Psoas muscle (tissue), 8 donors: ENCODE measurements around the gene PPP1R15B. TPM values are rescaled to one million over a fixed set of nuclear protein-coding genes. Genes with fewer than 3 reads are reported as not detected.

ENCODE experiments used
- ATAC-seq, 4 donors: fragments of 200-7000 bp; cut with Tn5 transposase; one replicate each; pipeline ENCODE4 v1.9.1; 2020; ENCODE audit warnings: moderate library complexity in 3 of 4, mild to moderate bottlenecking in 2 of 4
- DNase-seq, 2 donors: peaks; one replicate each; pipeline ENCODE4 v3.0.0-alpha.2; 2020
- H3K27ac ChIP-seq: fragments of 200-600 bp; one replicate; pipeline ENCODE4 v1.8.0; 2022
- H3K27me3 ChIP-seq, 3 donors: fragments of 200-600 bp in 1 of 3; one replicate each; pipeline versions ENCODE4 v1.6.1 to v1.8.0; 2013 to 2022; ENCODE audit warnings: low read length in 2 of 3, mild to moderate bottlenecking in 2 of 3, moderate library complexity in 1 of 3; ENCODE audit not compliant: insufficient read depth in 3 of 3
- H3K36me3 ChIP-seq, 2 donors: fragments of 200-600 bp in 1 of 2; one replicate each; pipeline versions ENCODE4 v1.6.1 to v1.8.0; 2013 to 2022; ENCODE audit warnings: low read depth in 1 of 2, mild to moderate bottlenecking in 1 of 2, moderate library complexity in 1 of 2; ENCODE audit not compliant: insufficient read depth in 1 of 2
- H3K4me1 ChIP-seq: fragments of 200-600 bp; one replicate; pipeline ENCODE4 v1.8.0; 2022
- H3K4me3 ChIP-seq: fragments of 200-600 bp; one replicate; pipeline ENCODE4 v1.8.0; 2022; ENCODE audit warnings: mild to moderate bottlenecking
- H3K9me3 ChIP-seq: fragments of 200-600 bp; one replicate; pipeline ENCODE4 v1.8.0; 2022
- WGBS, 3 donors: extraction: QIAGEN DNeasy Blood & Tissue Kit; methylation state at CpG; one replicate each; pipeline versions ENCODE4 v1.1.6 to v1.1.7; 2013; 5-methylcytosine and 5-hydroxymethylcytosine counted together
- intact Hi-C, 2 donors: fragments of 100-400 bp; cut with DNase I; formaldehyde crosslinking; loops; one replicate each; pipeline versions ENCODE4 v1.11.0 to v1.14.2; 2022
- polyA plus RNA-seq, 3 donors: library from polyadenylated mRNA; stranded (reverse); fragments of 200-250 nt; gene quantifications; one replicate each; pipeline ENCODE4 v1.2.3, GENCODE V29; 2013
- total RNA-seq, 4 donors: library from RNA; stranded (reverse); fragmentation: NEBNext Ultra II Directional in 2 of 4; extraction: Animal tissue kit (Norgen Biotek cat#: 25700) in 2 of 4; gene quantifications; one replicate each; pipeline versions ENCODE4 v1.2.1 to v1.2.4, GENCODE V29; 2021 to 2023
- TF ChIP-seq, protein P1 (sequence below): fragments of 200-600 bp; IDR thresholded peaks from one replicate; pipeline ENCODE4 v1.8.0; 2022; ENCODE audit warnings: antibody characterized with exemption
- donor health status: healthy with polysubstance abuse.
- donor health status: DM: no; HTN: no; CAD: no; lungs with moderate emphysema.
- donor health status: Bipolar disorder and iron deficiency.
- donor health status: healthy.
- donor health status: DM: yes; HTN: yes; CAD: no.
- donor health status: DM: no; HTN: no; CAD: no.
- donor health status: DM: no; HTN: no; CAD: no.
- donor health status: DM: yes; HTN: yes; CAD: no.

PPP1R15B gene
- total and polyA plus RNA-seq, 7 donors: 12.2 to 35.2 (median 19.3) TPM

DNA sequence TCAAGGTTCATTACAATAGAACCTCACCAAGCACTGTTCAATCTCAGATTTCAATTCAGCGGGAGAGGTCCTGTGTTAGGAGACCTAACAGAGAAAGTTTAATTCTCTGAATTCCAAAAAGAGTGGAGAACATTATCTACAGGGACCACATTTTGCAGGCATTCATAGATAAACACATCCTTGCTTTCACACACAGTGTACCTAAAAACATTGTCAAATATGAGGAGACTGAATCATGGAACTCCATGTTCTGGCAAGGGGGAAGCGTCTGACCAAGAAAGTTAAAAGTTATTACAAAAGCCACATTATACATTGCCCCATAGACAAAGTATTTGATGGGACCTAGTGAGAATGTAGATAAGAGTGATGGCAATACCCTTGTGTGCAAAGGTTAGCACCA is 21.1 kb upstream of the PPP1R15B start:
- DNase-seq (no peak), ATAC-seq (no peak)
- Histone ChIP-seq H3K27me3 (no peaks in the 10 kb centered on the region), H3K27ac (no peak overlapping the region), H3K9me3 (no peaks in the 10 kb centered on the region), H3K36me3 (peaks cover 3 to 94% of the 10 kb centered on the region in 2 donors), H3K4me3 (no peak overlapping the region), H3K4me1 (peaks cover 47% of the 10 kb centered on the region)
- WGBS, 3 donors: 89 to 97% (median 93%) methylated on average over 2 of the region's 2 CpGs
- TF ChIP-seq, protein P1, sequence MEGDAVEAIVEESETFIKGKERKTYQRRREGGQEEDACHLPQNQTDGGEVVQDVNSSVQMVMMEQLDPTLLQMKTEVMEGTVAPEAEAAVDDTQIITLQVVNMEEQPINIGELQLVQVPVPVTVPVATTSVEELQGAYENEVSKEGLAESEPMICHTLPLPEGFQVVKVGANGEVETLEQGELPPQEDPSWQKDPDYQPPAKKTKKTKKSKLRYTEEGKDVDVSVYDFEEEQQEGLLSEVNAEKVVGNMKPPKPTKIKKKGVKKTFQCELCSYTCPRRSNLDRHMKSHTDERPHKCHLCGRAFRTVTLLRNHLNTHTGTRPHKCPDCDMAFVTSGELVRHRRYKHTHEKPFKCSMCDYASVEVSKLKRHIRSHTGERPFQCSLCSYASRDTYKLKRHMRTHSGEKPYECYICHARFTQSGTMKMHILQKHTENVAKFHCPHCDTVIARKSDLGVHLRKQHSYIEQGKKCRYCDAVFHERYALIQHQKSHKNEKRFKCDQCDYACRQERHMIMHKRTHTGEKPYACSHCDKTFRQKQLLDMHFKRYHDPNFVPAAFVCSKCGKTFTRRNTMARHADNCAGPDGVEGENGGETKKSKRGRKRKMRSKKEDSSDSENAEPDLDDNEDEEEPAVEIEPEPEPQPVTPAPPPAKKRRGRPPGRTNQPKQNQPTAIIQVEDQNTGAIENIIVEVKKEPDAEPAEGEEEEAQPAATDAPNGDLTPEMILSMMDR: no peak
- intact Hi-C loops: loop anchor here in 1 of 2 donors (5.0 kb wide), 1 partner anchor 70 kb away; no protein-coding TSS in a partner anchor

DNA sequence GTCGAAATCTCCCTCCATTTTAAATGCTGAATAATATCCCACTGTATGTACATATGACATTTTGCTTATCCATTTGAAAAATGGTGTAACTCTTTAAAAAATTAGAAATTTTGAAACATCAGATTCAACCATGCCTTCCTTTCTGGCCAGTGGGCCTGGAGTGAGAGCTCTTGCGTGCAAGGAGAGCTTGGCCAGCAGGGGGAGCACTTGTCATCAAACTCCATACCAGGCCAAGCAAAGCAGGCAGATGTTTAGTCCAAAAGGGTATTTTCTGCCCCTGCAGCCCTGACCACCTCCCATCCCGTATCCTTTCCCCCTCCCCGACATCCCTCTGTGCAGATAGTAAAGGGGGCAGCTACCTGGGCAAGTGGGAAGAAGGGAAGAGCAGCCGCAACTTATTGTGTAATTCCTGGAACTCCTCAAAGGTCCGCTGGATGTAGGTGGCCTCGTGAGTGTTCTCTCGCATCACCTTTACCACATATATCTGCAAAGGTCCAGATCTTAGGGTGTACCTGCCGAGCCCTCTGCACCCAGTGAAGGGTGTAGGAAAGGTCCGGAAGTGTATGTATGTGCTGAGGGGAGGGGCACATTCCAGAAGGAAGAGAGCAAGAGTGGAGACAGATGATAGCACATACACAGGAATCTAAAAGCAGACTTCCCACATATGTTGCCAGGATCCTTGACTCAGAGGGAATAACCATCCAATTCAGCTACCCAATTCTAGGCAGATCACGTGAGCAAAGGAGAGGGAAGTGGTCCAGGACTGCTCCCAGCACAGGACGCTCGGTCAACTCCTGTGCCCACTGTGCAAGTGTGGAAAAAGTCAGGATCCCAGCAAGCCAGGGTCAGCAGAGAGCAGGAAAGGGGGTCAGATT is 19.9 kb upstream of the PPP1R15B start:
- ATAC-seq: peak; percentile 57 to 73 (median 62)
- Histone ChIP-seq H3K9me3 (no peaks in the 10 kb centered on the region), H3K36me3 (peaks cover 5 to 94% of the 10 kb centered on the region in 2 donors), H3K27me3 (no peaks in the 10 kb centered on the region), H3K4me1 (peaks cover 37% of the 10 kb centered on the region), H3K27ac (peak overlapping the region; percentile 34), H3K4me3 (no peak overlapping the region)
- TF ChIP-seq, protein P1: peak; percentile 87
- DNase-seq: peak; percentile 80 to 91
- WGBS, 3 donors: 44 to 60% (median 59%) methylated on average over 13 of the region's 13 CpGs
- intact Hi-C loops: loop anchor here in 1 of 2 donors (5.0 kb wide), 1 partner anchor 71 kb away; no protein-coding TSS in a partner anchor

DNA sequence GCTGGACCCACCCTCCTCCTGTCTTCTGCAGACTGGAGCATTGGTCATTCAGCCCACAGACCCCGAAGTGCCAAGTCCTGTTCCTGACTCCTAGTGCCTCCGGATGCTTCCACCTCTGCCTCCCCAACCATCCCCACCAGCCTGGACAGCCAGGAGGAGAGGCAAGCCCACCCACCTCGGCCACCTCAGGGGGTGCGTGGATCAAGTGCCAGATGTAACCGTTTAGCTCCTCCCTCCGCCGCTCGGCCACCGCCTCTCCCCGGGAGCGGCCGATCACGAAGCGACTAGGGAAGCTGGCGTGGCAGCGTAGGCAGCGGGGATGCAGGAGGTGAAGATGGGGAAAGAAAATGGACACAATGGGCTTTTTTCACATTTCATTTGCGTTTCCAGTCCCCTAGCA is 18.1 kb upstream of the PPP1R15B start:
- 82 to 87% (median 86%) methylated on average over 18 of the region's 18 CpGs for WGBS, 3 donors
- Histone ChIP-seq H3K9me3 (no peaks in the 10 kb centered on the region), H3K36me3 (peaks cover 4 to 100% of the 10 kb centered on the region in 2 donors), H3K4me1 (peaks cover 19% of the 10 kb centered on the region), H3K27me3 (no peaks in the 10 kb centered on the region), H3K4me3 (no peak overlapping the region), H3K27ac (no peak overlapping the region)
- TF ChIP-seq, protein P1: no peak
- ATAC-seq (no peak), DNase-seq (no peak)
- intact Hi-C loops: loop anchor here in 1 of 2 donors (5.0 kb wide), 1 partner anchor 73 kb away; no protein-coding TSS in a partner anchor

DNA sequence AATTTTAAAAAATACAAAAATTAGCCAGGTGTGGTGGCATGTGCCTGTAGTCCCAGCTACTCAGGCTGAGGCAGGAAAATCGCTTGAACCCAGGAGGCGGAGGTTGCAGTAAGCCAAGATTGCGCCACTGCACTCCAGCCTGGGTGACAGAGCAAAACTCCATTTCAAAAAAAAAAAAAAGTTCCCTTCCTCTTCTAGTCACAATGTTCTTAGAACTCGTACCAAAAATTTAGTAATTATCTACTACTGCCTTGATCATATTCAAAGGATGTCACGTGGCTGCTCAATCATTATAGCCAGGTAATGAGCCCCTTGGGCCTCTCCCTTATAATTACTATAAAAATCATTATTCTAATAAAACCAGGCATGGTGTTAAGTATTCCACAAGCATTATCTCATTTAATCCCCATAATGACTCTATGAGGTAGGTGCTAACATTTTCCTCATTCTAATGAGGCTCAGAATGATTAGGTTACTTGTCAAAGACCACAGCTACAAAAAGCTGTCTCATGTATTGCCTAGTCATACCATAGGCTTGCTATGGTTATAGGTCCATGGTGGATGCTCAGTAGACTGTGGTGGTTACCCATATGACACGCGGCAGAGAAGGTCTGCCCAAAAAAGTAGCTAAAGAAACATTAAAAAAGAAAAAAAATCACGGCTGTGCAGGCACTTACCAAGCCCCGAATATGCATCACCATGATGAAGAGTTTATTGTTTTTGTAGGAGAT is 15.5 kb upstream of the PPP1R15B start:
- WGBS, 3 donors: 88 to 93% (median 93%) methylated on average over 9 of the region's 9 CpGs
- Histone ChIP-seq H3K27me3 (no peaks in the 10 kb centered on the region), H3K36me3 (peaks cover 7 to 100% of the 10 kb centered on the region in 2 donors), H3K27ac (no peak overlapping the region), H3K4me1 (peaks cover 9% of the 10 kb centered on the region), H3K4me3 (no peak overlapping the region), H3K9me3 (no peaks in the 10 kb centered on the region)
- TF ChIP-seq, protein P1: no peak
- intact Hi-C loops: no loop called here
- ATAC-seq (no peak), DNase-seq (no peak)
